Coronary artery (tissue), 2 donors: ENCODE measurements around the gene TNFRSF6B.
"Not testable (repeated sequence)": the region's sequence is repeated elsewhere in the genome, so short reads cannot be mapped to it uniquely, and the experiment has no call there.

Experiments used
- DNase-seq: peaks from one replicate; pipeline ENCODE4 v3.0.0-alpha.2; 2017; ENCODE audit warnings: low spot score
- H3K27ac ChIP-seq, 2 donors: fragments of 200-600 bp; sonication (generic); one replicate each; pipeline ENCODE4 v1.5.1; 2016 to 2019
- H3K4me3 ChIP-seq: fragments of 200-600 bp; sonication (generic); 2 replicates; pipeline ENCODE4 v1.5.1; 2016; ENCODE audit warnings: mild to moderate bottlenecking, moderate library complexity
- TF ChIP-seq, protein P1 (sequence below): fragments of 200-600 bp; sonication (generic); IDR thresholded peaks from one replicate; pipeline ENCODE4 v1.5.1; 2019; ENCODE audit warnings: antibody characterized with exemption

The TNFRSF6B gene, protein sequence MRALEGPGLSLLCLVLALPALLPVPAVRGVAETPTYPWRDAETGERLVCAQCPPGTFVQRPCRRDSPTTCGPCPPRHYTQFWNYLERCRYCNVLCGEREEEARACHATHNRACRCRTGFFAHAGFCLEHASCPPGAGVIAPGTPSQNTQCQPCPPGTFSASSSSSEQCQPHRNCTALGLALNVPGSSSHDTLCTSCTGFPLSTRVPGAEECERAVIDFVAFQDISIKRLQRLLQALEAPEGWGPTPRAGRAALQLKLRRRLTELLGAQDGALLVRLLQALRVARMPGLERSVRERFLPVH

DNA sequence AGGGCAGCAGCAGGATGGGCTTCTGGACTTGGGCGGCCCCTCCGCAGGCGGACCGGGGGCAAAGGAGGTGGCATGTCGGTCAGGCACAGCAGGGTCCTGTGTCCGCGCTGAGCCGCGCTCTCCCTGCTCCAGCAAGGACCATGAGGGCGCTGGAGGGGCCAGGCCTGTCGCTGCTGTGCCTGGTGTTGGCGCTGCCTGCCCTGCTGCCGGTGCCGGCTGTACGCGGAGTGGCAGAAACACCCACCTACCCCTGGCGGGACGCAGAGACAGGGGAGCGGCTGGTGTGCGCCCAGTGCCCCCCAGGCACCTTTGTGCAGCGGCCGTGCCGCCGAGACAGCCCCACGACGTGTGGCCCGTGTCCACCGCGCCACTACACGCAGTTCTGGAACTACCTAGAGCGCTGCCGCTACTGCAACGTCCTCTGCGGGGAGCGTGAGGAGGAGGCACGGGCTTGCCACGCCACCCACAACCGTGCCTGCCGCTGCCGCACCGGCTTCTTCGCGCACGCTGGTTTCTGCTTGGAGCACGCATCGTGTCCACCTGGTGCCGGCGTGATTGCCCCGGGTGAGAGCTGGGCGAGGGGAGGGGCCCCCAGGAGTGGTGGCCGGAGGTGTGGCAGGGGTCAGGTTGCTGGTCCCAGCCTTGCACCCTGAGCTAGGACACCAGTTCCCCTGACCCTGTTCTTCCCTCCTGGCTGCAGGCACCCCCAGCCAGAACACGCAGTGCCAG lies at the start of gene TNFRSF6B:
TSS of gene TNFRSF6B (plus strand) at position 25 of the 729 bp plus-strand sequence. CDS start at position 141, 116 bp downstream.
- Histone ChIP-seq H3K27ac (peak within 1 kb of the TSS in 1 of 2 donors; percentile 56), H3K4me3 (peak within 1 kb of the TSS; percentile 47)
- peak; percentile 73 for DNase-seq
- TF ChIP-seq, protein P1, sequence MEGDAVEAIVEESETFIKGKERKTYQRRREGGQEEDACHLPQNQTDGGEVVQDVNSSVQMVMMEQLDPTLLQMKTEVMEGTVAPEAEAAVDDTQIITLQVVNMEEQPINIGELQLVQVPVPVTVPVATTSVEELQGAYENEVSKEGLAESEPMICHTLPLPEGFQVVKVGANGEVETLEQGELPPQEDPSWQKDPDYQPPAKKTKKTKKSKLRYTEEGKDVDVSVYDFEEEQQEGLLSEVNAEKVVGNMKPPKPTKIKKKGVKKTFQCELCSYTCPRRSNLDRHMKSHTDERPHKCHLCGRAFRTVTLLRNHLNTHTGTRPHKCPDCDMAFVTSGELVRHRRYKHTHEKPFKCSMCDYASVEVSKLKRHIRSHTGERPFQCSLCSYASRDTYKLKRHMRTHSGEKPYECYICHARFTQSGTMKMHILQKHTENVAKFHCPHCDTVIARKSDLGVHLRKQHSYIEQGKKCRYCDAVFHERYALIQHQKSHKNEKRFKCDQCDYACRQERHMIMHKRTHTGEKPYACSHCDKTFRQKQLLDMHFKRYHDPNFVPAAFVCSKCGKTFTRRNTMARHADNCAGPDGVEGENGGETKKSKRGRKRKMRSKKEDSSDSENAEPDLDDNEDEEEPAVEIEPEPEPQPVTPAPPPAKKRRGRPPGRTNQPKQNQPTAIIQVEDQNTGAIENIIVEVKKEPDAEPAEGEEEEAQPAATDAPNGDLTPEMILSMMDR, result no peak

DNA sequence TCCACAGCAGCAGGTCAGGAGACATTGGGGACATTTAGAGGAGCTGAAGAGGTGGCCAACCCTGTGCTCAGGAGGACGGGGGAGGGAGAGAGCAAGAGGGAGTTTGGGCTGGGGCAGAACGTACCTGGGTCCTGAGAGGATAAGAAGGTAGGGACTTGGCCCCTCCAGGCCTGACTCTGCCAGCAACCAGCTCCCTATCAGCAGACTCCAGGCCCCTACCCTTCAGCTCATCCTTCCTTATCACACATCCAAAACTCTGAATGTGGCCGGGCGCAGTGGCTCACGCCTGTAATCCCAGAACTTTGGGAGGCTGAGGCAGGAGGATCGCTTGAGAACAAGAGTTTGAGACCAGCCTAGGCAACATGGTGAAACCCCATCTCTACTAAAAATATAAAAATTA lies 48.3 kb upstream of the TNFRSF6B start:
- TF ChIP-seq, protein P1, result no peak
- Histone ChIP-seq H3K4me3 (no peak overlapping the region), H3K27ac (no peak overlapping the region)
- DNase-seq, result no peak

DNA sequence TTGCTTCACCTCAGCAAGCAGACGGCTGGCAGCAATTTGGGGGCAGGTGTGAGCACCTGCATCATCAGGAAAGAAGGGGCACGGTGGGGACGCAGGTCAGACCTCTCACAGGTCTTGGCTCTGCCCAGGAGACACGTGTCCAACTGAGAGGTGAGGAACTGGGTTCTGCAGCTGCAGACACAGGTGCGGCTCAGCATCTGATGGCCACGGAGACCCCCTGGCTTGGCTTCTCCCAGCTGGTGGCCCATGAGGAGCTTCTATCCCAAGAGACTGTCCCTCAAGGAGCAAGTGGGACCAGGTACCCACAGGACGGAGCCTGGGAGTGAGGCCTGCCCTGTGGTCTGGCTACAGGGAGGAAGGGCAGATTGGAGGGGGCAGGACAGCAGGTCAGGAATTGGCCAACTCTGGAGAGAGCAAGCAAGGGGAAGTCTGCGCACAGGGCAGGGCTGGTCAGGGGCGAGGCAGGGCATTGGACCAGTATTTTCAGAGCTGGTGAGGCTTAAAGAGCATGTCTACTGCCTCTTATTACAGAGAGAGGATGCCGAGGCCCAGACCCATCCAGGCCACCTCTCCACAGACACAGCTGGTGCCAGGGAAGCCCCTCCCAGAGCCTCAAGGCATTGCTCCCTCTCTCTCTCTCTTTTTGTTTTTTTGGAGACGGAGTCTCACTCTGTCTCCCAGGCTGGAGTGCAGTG lies 47.4 kb upstream of the TNFRSF6B start:
- DNase-seq, result no peak
- TF ChIP-seq, protein P1, result no peak
- H3K4me3 ChIP-seq, result no peak overlapping the region
- no peak overlapping the region for H3K27ac ChIP-seq

DNA sequence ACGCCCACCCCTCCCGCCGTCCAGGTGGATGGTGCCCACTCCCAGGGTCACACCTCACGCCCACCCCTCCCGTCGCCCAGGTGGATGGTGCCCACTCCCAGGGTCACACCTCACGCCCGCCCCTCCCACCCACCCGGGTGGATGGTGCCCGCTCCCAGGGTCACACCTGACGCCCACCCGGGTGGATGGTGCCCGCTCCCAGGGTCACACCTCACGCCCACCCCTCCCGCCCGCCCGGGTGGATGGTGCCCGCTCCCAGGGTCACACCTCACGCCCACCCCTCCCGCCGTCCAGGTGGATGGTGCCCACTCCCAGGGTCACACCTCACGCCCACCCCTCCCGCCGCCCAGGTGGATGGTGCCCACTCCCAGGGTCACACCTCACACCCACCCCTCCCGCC lies 46.0 kb upstream of the TNFRSF6B start:
- DNase-seq, H3K4me3 ChIP-seq: not testable (repeated sequence)

DNA sequence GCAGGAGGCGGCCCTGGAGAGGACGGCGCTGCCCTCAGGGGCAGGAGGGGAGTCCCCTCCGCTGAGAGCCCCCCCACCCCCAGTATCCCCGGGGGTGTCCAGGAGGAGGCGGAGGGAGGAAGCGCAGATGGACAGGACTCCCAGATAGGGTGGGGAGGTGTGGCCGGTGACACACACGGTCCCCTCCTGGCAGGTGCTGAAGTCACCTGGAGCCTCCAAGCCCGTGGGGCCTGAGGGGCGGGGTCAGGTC lies 44.6 kb upstream of the TNFRSF6B start:
- peak overlapping the region; percentile 80 for H3K4me3 ChIP-seq
- DNase-seq, result no peak
- TF ChIP-seq, protein P1, result no peak
- peak overlapping the region in 1 of 2 donors; percentile 32 for H3K27ac ChIP-seq

More for the DNA sequence above, 46.0 kb upstream of the TNFRSF6B start:
- not testable (repeated sequence) for H3K27ac ChIP-seq

DNA sequence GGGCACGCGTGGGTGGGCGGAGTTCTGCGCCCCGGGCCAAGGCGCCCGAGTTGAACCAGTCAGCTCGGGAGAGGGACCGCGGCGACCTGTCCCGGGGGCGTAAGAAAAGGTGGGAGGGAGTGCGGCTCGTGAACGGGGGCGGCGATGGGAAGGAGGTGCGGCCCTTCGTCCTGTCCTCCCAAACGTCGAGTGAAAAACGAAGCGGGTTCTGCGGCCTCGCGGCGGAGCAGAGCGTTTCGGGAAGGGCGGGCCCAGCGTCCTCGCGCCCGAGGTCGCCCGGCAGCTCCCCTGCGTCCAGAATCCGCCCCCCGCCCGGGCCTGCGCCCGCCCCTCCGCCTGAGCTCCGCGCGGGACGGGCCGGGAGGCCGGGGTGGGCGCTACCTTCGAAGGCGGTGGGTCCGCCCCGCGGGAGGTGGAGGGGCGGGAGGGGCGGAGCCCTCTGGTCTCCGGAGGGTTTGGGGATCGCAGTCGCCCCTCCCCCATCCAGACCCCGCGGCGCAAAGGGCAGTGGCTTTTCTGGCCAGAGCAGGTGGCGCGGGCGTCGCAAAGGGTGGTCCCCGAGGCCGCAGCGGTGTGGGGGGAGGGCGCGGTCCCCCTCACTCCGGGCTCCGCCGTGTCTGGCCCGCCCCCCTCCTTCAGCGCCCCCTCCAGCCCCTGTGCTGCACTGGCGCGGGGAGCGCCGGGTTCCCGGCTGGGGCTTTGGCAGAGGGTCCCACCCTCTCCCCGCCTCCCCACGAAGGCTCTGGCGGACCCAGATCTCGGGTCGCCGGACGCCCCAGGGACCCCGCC lies 44.1 kb upstream of the TNFRSF6B start:
- no peak for DNase-seq
- Histone ChIP-seq H3K4me3 (peak overlapping the region; percentile 80), H3K27ac (peak overlapping the region in 1 of 2 donors; percentile 32)
- TF ChIP-seq, protein P1, result no peak
